Measurements from ENCODE around the gene TMEM187.

DNA sequence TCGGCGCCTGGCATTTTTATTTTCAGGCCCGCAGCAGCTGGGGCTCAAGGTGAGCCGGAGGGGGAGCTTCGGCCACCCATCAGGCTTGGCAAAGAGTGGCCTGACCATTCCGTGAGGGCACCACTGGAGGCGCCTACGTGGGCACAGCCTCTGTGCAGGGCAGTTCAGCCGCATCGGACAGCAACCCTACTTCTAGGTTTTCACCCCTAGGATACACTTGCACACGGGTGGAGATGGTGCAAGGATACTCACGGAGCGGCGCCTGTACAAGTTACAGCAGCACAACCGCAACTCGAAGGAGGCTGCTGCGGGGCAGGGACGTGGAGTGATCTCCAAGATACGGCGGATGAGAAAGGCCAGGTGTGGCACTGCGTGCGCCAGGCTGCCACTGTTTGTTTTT, 11.8 kb upstream of the TMEM187 start:
- TF ChIP-seq POLR2A (IDR thresholded peaks at IDR 0.05; ENCODE audit: low read depth, low read length) (no peak), MXI1 (IDR thresholded peaks at IDR 0.05; ENCODE audit: low read depth, low read length) (no peak), POLR2AphosphoS5 (IDR thresholded peaks at IDR 0.05; ENCODE audit: low read length) (no peak), TAF1 (IDR thresholded peaks at IDR 0.05; ENCODE audit: borderline replicate concordance, low read depth, low read length) (no peak), ZNF207 (IDR thresholded peaks at IDR 0.05; ENCODE audit: borderline replicate concordance) (no peak), EP300 (IDR thresholded peaks at IDR 0.05; ENCODE audit: borderline replicate concordance in 1 of 2, control insufficient read depth in 1 of 2, low read depth in 2 of 2, low read length in 2 of 2) (no peak), NFYB (IDR thresholded peaks at IDR 0.05; ENCODE audit: insufficient read depth, low read depth, low read length) (no peak), HCFC1 (IDR thresholded peaks at IDR 0.05; ENCODE audit: low read length) (no peak), ETV6 (conservative IDR thresholded peaks at IDR 0.05 in 1 of 2, IDR thresholded peaks at IDR 0.05 in 1 of 2; ENCODE audit: borderline replicate concordance in 1 of 2, low read depth in 1 of 2) (no peak), TCF3 (IDR thresholded peaks at IDR 0.05; ENCODE audit: borderline replicate concordance, insufficient read depth, low read depth, low read length) (no peak), GABPA (IDR thresholded peaks at IDR 0.05; ENCODE audit: low read depth) (no peak), CREB1 (IDR thresholded peaks at IDR 0.05; ENCODE audit: low read depth) (no peak), RFX5 (IDR thresholded peaks at IDR 0.05; ENCODE audit: low read depth, low read length) (no peak)

All from GM12878 (cell line).